ENCODE data around the gene SKP1. TPM values are rescaled to one million over a fixed set of nuclear protein-coding genes. Genes with fewer than 3 reads are reported as not detected.

SKP1 gene
- total and polyA plus RNA-seq, 9 of the 15 experiments (the other 6 are each of a cell fraction or from before 2014, with no cell fraction given) = 301 to 2,109 (median 639) TPM

DNA sequence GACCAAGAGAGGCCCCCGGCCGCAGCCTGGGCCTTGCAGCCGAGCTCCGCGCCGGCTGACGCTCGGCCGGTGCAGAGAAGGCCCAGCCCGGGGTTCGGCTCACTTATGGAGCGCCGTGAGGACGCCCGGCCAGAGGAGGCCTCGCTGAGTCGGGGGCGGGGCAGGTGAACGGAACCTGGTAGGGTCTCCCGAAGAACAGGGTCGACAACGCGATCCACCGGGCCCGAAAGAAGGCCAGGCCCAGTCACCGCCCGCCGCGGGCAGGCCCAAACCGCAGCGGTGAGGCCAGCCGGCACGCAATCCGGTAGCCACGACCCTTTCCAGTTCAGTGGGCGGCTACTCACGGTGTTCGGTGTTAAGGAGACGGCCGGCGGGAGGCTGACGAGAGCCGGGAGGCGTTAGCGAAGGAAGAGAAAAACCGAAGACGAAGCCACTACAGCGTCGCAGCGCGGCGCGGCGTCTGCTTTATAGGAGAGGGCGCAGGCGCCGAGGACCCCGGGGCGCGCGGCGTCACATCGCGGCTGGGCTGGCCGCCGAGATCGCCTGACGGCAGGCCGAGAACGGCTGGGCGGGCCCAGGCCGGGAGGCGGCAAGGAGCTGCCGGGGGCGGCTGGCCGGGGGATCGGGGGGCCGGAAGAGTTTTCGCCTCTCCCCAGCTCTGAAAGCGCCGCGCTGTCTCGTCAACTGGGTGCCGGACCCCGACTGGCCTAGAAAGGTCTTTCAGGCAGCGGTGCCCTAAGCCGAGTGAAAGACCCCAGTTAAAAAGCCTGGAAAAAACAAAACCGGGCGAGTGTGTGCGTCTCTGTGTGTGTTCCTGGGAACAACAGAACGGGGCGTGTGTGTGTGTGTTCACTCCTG, at the start of gene SKP1 (continued):
- no peak for TF ChIP-seq ZNF778 (CRISPR knock-in tag; IDR thresholded peaks at IDR 0.05)
- peak; percentile 40; the same call in 1 of the 2 replicates for TF ChIP-seq HDAC2 (IDR thresholded peaks at IDR 0.05)
- TF ChIP-seq, protein P1, sequence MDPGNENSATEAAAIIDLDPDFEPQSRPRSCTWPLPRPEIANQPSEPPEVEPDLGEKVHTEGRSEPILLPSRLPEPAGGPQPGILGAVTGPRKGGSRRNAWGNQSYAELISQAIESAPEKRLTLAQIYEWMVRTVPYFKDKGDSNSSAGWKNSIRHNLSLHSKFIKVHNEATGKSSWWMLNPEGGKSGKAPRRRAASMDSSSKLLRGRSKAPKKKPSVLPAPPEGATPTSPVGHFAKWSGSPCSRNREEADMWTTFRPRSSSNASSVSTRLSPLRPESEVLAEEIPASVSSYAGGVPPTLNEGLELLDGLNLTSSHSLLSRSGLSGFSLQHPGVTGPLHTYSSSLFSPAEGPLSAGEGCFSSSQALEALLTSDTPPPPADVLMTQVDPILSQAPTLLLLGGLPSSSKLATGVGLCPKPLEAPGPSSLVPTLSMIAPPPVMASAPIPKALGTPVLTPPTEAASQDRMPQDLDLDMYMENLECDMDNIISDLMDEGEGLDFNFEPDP (CRISPR knock-in tag; IDR thresholded peaks at IDR 0.05) = no peak
- peak; percentile 76 for TF ChIP-seq BCOR (IDR thresholded peaks at IDR 0.05)
- TF ChIP-seq KDM4B (IDR thresholded peaks at IDR 0.05; ENCODE audit: borderline replicate concordance in 2 of 2, low read depth in 1 of 2) = no peak
- no peak for TF ChIP-seq HEY1 (CRISPR knock-in tag; IDR thresholded peaks at IDR 0.05; ENCODE audit: borderline replicate concordance)
- no peak for TF ChIP-seq ZNF586 (CRISPR knock-in tag; conservative IDR thresholded peaks at IDR 0.05)
- TF ChIP-seq, protein P2, sequence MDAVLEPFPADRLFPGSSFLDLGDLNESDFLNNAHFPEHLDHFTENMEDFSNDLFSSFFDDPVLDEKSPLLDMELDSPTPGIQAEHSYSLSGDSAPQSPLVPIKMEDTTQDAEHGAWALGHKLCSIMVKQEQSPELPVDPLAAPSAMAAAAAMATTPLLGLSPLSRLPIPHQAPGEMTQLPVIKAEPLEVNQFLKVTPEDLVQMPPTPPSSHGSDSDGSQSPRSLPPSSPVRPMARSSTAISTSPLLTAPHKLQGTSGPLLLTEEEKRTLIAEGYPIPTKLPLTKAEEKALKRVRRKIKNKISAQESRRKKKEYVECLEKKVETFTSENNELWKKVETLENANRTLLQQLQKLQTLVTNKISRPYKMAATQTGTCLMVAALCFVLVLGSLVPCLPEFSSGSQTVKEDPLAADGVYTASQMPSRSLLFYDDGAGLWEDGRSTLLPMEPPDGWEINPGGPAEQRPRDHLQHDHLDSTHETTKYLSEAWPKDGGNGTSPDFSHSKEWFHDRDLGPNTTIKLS (IDR thresholded peaks at IDR 0.05; ENCODE audit: borderline replicate concordance, low read depth) = peak; percentile 66; the same call in 1 of the 2 replicates
- TF ChIP-seq SUPT5H (IDR thresholded peaks at IDR 0.05) = peak; percentile 98
- TF ChIP-seq FOXP1 (CRISPR knock-in tag; IDR thresholded peaks at IDR 0.05) = peak; percentile 95
- no peak for TF ChIP-seq PTRF (tag; IDR thresholded peaks at IDR 0.05)
- peak; percentile 31 for TF ChIP-seq NELFE (IDR thresholded peaks at IDR 0.05; ENCODE audit: insufficient read depth, insufficient read length)
- peak; percentile 76 for TF ChIP-seq ZNF431 (CRISPR knock-in tag; IDR thresholded peaks at IDR 0.05)
- TF ChIP-seq, protein P3, sequence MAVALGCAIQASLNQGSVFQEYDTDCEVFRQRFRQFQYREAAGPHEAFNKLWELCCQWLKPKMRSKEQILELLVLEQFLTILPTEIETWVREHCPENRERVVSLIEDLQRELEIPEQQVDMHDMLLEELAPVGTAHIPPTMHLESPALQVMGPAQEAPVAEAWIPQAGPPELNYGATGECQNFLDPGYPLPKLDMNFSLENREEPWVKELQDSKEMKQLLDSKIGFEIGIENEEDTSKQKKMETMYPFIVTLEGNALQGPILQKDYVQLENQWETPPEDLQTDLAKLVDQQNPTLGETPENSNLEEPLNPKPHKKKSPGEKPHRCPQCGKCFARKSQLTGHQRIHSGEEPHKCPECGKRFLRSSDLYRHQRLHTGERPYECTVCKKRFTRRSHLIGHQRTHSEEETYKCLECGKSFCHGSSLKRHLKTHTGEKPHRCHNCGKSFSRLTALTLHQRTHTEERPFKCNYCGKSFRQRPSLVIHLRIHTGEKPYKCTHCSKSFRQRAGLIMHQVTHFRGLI (CRISPR knock-in tag; IDR thresholded peaks at IDR 0.05) = no peak
- no peak for TF ChIP-seq ZNF175 (CRISPR knock-in tag; IDR thresholded peaks at IDR 0.05; ENCODE audit: low read depth)
- TF ChIP-seq, protein P4, sequence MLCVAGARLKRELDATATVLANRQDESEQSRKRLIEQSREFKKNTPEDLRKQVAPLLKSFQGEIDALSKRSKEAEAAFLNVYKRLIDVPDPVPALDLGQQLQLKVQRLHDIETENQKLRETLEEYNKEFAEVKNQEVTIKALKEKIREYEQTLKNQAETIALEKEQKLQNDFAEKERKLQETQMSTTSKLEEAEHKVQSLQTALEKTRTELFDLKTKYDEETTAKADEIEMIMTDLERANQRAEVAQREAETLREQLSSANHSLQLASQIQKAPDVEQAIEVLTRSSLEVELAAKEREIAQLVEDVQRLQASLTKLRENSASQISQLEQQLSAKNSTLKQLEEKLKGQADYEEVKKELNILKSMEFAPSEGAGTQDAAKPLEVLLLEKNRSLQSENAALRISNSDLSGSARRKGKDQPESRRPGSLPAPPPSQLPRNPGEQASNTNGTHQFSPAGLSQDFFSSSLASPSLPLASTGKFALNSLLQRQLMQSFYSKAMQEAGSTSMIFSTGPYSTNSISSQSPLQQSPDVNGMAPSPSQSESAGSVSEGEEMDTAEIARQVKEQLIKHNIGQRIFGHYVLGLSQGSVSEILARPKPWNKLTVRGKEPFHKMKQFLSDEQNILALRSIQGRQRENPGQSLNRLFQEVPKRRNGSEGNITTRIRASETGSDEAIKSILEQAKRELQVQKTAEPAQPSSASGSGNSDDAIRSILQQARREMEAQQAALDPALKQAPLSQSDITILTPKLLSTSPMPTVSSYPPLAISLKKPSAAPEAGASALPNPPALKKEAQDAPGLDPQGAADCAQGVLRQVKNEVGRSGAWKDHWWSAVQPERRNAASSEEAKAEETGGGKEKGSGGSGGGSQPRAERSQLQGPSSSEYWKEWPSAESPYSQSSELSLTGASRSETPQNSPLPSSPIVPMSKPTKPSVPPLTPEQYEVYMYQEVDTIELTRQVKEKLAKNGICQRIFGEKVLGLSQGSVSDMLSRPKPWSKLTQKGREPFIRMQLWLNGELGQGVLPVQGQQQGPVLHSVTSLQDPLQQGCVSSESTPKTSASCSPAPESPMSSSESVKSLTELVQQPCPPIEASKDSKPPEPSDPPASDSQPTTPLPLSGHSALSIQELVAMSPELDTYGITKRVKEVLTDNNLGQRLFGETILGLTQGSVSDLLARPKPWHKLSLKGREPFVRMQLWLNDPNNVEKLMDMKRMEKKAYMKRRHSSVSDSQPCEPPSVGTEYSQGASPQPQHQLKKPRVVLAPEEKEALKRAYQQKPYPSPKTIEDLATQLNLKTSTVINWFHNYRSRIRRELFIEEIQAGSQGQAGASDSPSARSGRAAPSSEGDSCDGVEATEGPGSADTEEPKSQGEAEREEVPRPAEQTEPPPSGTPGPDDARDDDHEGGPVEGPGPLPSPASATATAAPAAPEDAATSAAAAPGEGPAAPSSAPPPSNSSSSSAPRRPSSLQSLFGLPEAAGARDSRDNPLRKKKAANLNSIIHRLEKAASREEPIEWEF (CRISPR knock-in tag; IDR thresholded peaks at IDR 0.05) = no peak
- TF ChIP-seq ILF3 (IDR thresholded peaks at IDR 0.05; ENCODE audit: borderline replicate concordance) = peak; percentile 73; the same call in 1 of the 2 replicates
- no peak for TF ChIP-seq SREBF1 (IDR thresholded peaks at IDR 0.05; ENCODE audit: borderline replicate concordance, low read depth, low read length)

All from K562 (cell line).